Endodermal cell (in vitro differentiated cells): ENCODE measurements around the gene TEX51. TPM values are rescaled to one million over a fixed set of nuclear protein-coding genes. Genes with fewer than 3 reads are reported as not detected.

ENCODE experiments used
- DNase-seq: peaks from one replicate; pipeline ENCODE4 v3.0.0-alpha.2; 2017
- H3K27ac ChIP-seq: 2 replicates; pipeline ENCODE4 v1.5.1; 2013; ENCODE audit warnings: mild to moderate bottlenecking, low read depth, low read length, moderate library complexity
- H3K27me3 ChIP-seq: 2 replicates; pipeline ENCODE4 v1.6.1; 2013; ENCODE audit warnings: mild to moderate bottlenecking, low read length, moderate library complexity; ENCODE audit not compliant: insufficient read depth, control insufficient read depth, poor library complexity, severe bottlenecking
- H3K36me3 ChIP-seq: 2 replicates; pipeline ENCODE4 v1.7.0; 2013; ENCODE audit warnings: mild to moderate bottlenecking, low read length, moderate library complexity; ENCODE audit not compliant: control insufficient read depth, insufficient read depth
- H3K4me1 ChIP-seq: one replicate; pipeline ENCODE4 v1.7.0; 2013; ENCODE audit warnings: low read length; ENCODE audit not compliant: control insufficient read depth, insufficient read depth
- H3K4me3 ChIP-seq: 2 replicates; pipeline ENCODE4 v1.5.1; 2013; ENCODE audit warnings: mild to moderate bottlenecking, low read length, moderate library complexity
- H3K9ac ChIP-seq: 2 replicates; pipeline ENCODE4 v1.6.1; 2013; ENCODE audit warnings: mild to moderate bottlenecking, low read length, moderate library complexity; ENCODE audit not compliant: poor library complexity, severe bottlenecking; ENCODE audit errors: extremely low read depth
- H3K9me3 ChIP-seq: 2 replicates; pipeline ENCODE4 v1.6.1; 2013; ENCODE audit warnings: mild to moderate bottlenecking, low read length, moderate library complexity; ENCODE audit not compliant: control insufficient read depth
- H3K27ac Mint-ChIP-seq: 2 replicates; pipeline ENCODE4 v1.8.0; 2020; ENCODE audit warnings: mixed read lengths
- H3K27me3 Mint-ChIP-seq: 2 replicates; pipeline ENCODE4 v1.8.0; 2021; ENCODE audit warnings: mild to moderate bottlenecking, mixed read lengths; ENCODE audit not compliant: insufficient read depth
- H3K36me3 Mint-ChIP-seq: 2 replicates; pipeline ENCODE4 v1.8.0; 2020; ENCODE audit warnings: low read depth, mixed read lengths
- H3K4me1 Mint-ChIP-seq: 2 replicates; pipeline ENCODE4 v1.8.0; 2020; ENCODE audit warnings: mixed read lengths
- H3K4me3 Mint-ChIP-seq: 2 replicates; pipeline ENCODE4 v1.8.0; 2020; ENCODE audit warnings: mild to moderate bottlenecking, moderate library complexity, mixed read lengths
- H3K9me3 Mint-ChIP-seq: 2 replicates; pipeline ENCODE4 v1.8.0; 2020; ENCODE audit warnings: mild to moderate bottlenecking, mixed read lengths
- CTCF ChIP-seq: fragments of 200-600 bp; sonication (generic); conservative IDR thresholded peaks from 2 replicates; pipeline ENCODE4 v1.5.0; 2021; ENCODE audit warnings: antibody characterized with exemption, mild to moderate bottlenecking
- WGBS, 2 experiments: methylation state at CpG; one replicate each; pipeline versions ENCODE4 v1.1.5 to v1.1.7; 2013; ENCODE audit warnings: missing lambda C conversion rate in 2 of 2, mixed read lengths in 1 of 2; ENCODE audit not compliant: insufficient coverage in 1 of 2, insufficient read length in 1 of 2; 5-methylcytosine and 5-hydroxymethylcytosine counted together
- total RNA-seq, 2 donors: library from RNA; stranded (reverse); fragmentation: NEBNext Ultra II Directional in 1 of 2; extraction: Animal tissue kit (Norgen Biotek cat#: 25700) in 1 of 2; gene quantifications; 2 replicates in 1 of 2; 3 replicates in 1 of 2; pipeline ENCODE4 v1.2.1, GENCODE V29; 2021

Gene TEX51
- total RNA-seq, 2 donors from 2014 or later: not detected

- Histone ChIP-seq H3K9me3 (no peaks in the 10 kb centered on the region), H3K36me3 (no peaks in the 10 kb centered on the region), H3K27me3 (no peaks in the 10 kb centered on the region), H3K9ac (no peak overlapping the region), H3K4me3 (no peak overlapping the region), H3K27ac (no peak overlapping the region), H3K4me1 (peaks cover 5% of the 10 kb centered on the region)
- peaks cover 13% of the 10 kb centered on the region for H3K4me1 Mint-ChIP-seq
- DNase-seq: peak; percentile 13
- no peak overlapping the region for H3K27ac Mint-ChIP-seq
- peaks cover 18% of the 10 kb centered on the region for H3K27me3 Mint-ChIP-seq
- H3K4me3 Mint-ChIP-seq: no peak overlapping the region
- no peak for TF ChIP-seq CTCF
- no peaks in the 10 kb centered on the region for H3K36me3 Mint-ChIP-seq
- no peaks in the 10 kb centered on the region for H3K9me3 Mint-ChIP-seq
- WGBS, 2 experiments: 90 to 91% methylated on average over 4 to 8 of the region's 8 CpGs
Measured at GRCh38 chr2:126911111-126911796, 12.6 kb downstream of the TEX51 start.

- Mint-ChIP-seq H3K4me1 (peaks cover 13% of the 10 kb centered on the region), H3K36me3 (no peaks in the 10 kb centered on the region), H3K9me3 (no peaks in the 10 kb centered on the region), H3K27ac (no peak overlapping the region), H3K4me3 (no peak overlapping the region), H3K27me3 (peaks cover 15% of the 10 kb centered on the region)
- Histone ChIP-seq H3K4me1 (peaks cover 5% of the 10 kb centered on the region), H3K27me3 (no peaks in the 10 kb centered on the region), H3K36me3 (no peaks in the 10 kb centered on the region), H3K9ac (no peak overlapping the region), H3K27ac (no peak overlapping the region), H3K4me3 (no peak overlapping the region), H3K9me3 (no peaks in the 10 kb centered on the region)
- TF ChIP-seq CTCF: no peak
- 93 to 94% methylated on average over 7 of the region's 7 CpGs for WGBS, 2 experiments
- peak; percentile 34 for DNase-seq
Measured at GRCh38 chr2:126912201-126912600, 13.5 kb downstream of the TEX51 start.

- H3K27me3 Mint-ChIP-seq: peaks cover 13% of the 10 kb centered on the region
- H3K27ac Mint-ChIP-seq: no peak overlapping the region
- no peak overlapping the region for H3K9ac ChIP-seq
- H3K9me3 Mint-ChIP-seq: no peaks in the 10 kb centered on the region
- H3K27ac ChIP-seq: no peak overlapping the region
- H3K4me3 ChIP-seq: no peak overlapping the region
- H3K4me3 Mint-ChIP-seq: no peak overlapping the region
- peaks cover 13% of the 10 kb centered on the region for H3K4me1 Mint-ChIP-seq
- H3K27me3 ChIP-seq: no peaks in the 10 kb centered on the region
- 88 to 93% methylated on average over 2 of the region's 2 CpGs for WGBS, 2 experiments
- no peaks in the 10 kb centered on the region for H3K36me3 Mint-ChIP-seq
- H3K36me3 ChIP-seq: no peaks in the 10 kb centered on the region
- peaks cover 5% of the 10 kb centered on the region for H3K4me1 ChIP-seq
- H3K9me3 ChIP-seq: no peaks in the 10 kb centered on the region
- no peak for TF ChIP-seq CTCF
- peak; percentile 13 for DNase-seq
Measured at GRCh38 chr2:126913329-126913728, 14.6 kb downstream of the TEX51 start.
